GM19193 (cell line): ENCODE results near the gene ATP13A5.

ENCODE experiments used
- POLR2A ChIP-seq: IDR thresholded peaks from 4 replicates; pipeline ENCODE4 v1.6.1; 2011; ENCODE audit not compliant: insufficient read depth, insufficient read length; ENCODE audit errors: extremely low read depth

ATP13A5 gene

GRCh38 chr3:193317682-193318300 is 60.8 kb downstream of the ATP13A5 start:
- TF ChIP-seq POLR2A: no peak

- TF ChIP-seq POLR2A: no peak
Measured at GRCh38 chr3:193314161-193314560, 64.4 kb downstream of the ATP13A5 start.

GRCh38 chr3:193313061-193313958 is 65.2 kb downstream of the ATP13A5 start:
- no peak for TF ChIP-seq POLR2A

- no peak for TF ChIP-seq POLR2A
Measured at GRCh38 chr3:193310914-193311723, 67.4 kb downstream of the ATP13A5 start.

GRCh38 chr3:193305356-193305755 is 73.2 kb downstream of the ATP13A5 start:
- TF ChIP-seq POLR2A: no peak

GRCh38 chr3:193301433-193301832 is 77.1 kb downstream of the ATP13A5 start:
- TF ChIP-seq POLR2A: no peak

GRCh38 chr3:193297421-193297820 is 81.1 kb downstream of the ATP13A5 start:
- no peak for TF ChIP-seq POLR2A

- no peak for TF ChIP-seq POLR2A
Measured at GRCh38 chr3:193295985-193296384, 82.6 kb downstream of the ATP13A5 start.

GRCh38 chr3:193292386-193292785 is 86.2 kb downstream of the ATP13A5 start:
- no peak for TF ChIP-seq POLR2A

GRCh38 chr3:193271101-193271840 is 107.3 kb downstream of the ATP13A5 start:
- TF ChIP-seq POLR2A: no peak

GRCh38 chr3:193270451-193270850 is 108.1 kb downstream of the ATP13A5 start:
- TF ChIP-seq POLR2A: no peak

- no peak for TF ChIP-seq POLR2A
Measured at GRCh38 chr3:193269343-193270028, 109.1 kb downstream of the ATP13A5 start.

- TF ChIP-seq POLR2A: no peak
Measured at GRCh38 chr3:193262707-193263106, 115.8 kb downstream of the ATP13A5 start.

GRCh38 chr3:193261970-193262369 is 116.6 kb downstream of the ATP13A5 start:
- TF ChIP-seq POLR2A: no peak
